GM18951 (cell line): ENCODE results near the gene SIGMAR1.

Experiments
- POLR2A ChIP-seq: IDR thresholded peaks from 4 replicates; pipeline ENCODE4 v1.6.1; 2011; ENCODE audit warnings: mild to moderate bottlenecking; ENCODE audit not compliant: insufficient read length, insufficient read depth; ENCODE audit errors: extremely low read depth
- in situ Hi-C: fragments of 300-500 bp; cut with MboI; formaldehyde crosslinking; loops from one replicate; pipeline ENCODE4 v1.12.0; 2022; ENCODE audit warnings: low sequenced_read_pairs, mixed read lengths, inconsistent platforms; ENCODE audit not compliant: unreplicated experiment

Gene SIGMAR1

GRCh38 chr9:34592895-34593601 is 44.5 kb downstream of the SIGMAR1 start:
- in situ Hi-C loops, result loop anchor here (10.0 kb wide), 1 partner anchor 158 kb away; no protein-coding TSS in a partner anchor
- TF ChIP-seq POLR2A, result no peak

GRCh38 chr9:34591917-34592866 is 45.4 kb downstream of the SIGMAR1 start:
- no peak for TF ChIP-seq POLR2A
- in situ Hi-C loops, result loop anchor here (10.0 kb wide), 1 partner anchor 157 kb away; no protein-coding TSS in a partner anchor

GRCh38 chr9:34591248-34591916 is 46.2 kb downstream of the SIGMAR1 start:
- in situ Hi-C loops, result loop anchor here (10.0 kb wide), 1 partner anchor 157 kb away; no protein-coding TSS in a partner anchor
- TF ChIP-seq POLR2A, result no peak

GRCh38 chr9:34590381-34591247 is 47.0 kb downstream of the SIGMAR1 start:
- in situ Hi-C loops, result loop anchor here (10.0 kb wide), 1 partner anchor 156 kb away; no protein-coding TSS in a partner anchor
- TF ChIP-seq POLR2A, result no peak

- in situ Hi-C loops, result loop anchor here (10.0 kb wide), 1 partner anchor 155 kb away; no protein-coding TSS in a partner anchor
- no peak for TF ChIP-seq POLR2A
Measured at GRCh38 chr9:34589636-34590380, 47.8 kb downstream of the SIGMAR1 start, which contains the start of gene CNTFR. Gene CNTFR, minus strand, starts transcription at chr9:34589724. Its CDS starts 20,743 bp downstream, at chr9:34568981.

GRCh38 chr9:34588671-34589635 is 48.6 kb downstream of the SIGMAR1 start:
- no peak for TF ChIP-seq POLR2A
- in situ Hi-C loops, result no loop called here

GRCh38 chr9:34587271-34587670 is 50.3 kb downstream of the SIGMAR1 start:
- in situ Hi-C loops, result no loop called here
- no peak for TF ChIP-seq POLR2A

GRCh38 chr9:34585946-34586669 is 51.5 kb downstream of the SIGMAR1 start:
- in situ Hi-C loops, result no loop called here

GRCh38 chr9:34584970-34585369 is 52.6 kb downstream of the SIGMAR1 start:
- in situ Hi-C loops, result no loop called here
- TF ChIP-seq POLR2A, result no peak

More at GRCh38 chr9:34585946-34586669, 51.5 kb downstream of the SIGMAR1 start:
- no peak for TF ChIP-seq POLR2A
